Mammary epithelial cell (primary cell): ENCODE measurements around the gene SMS.
"Not testable (repeated sequence)": the region's sequence is repeated elsewhere in the genome, so short reads cannot be mapped to it uniquely, and the experiment has no call there.

Experiments
- CTCF ChIP-seq, 2 donors: IDR thresholded peaks in 1 of 2; conservative IDR thresholded peaks in 1 of 2; 2 replicates each; pipeline ENCODE4 v1.5.1; 2011 to 2012; ENCODE audit warnings: inconsistent platforms in 2 of 2, low read length in 2 of 2, mild to moderate bottlenecking in 2 of 2, control low read depth in 1 of 2, low read depth in 1 of 2; ENCODE audit not compliant: insufficient read depth in 1 of 2; ENCODE audit errors: extremely low read depth in 1 of 2
- EZH2 ChIP-seq: IDR thresholded peaks from 2 replicates; pipeline ENCODE4 v1.6.1; 2012; ENCODE audit warnings: low read length, inconsistent platforms, borderline replicate concordance

- TF ChIP-seq EZH2; CTCF (conservative IDR thresholded peaks at IDR 0.05 in 1 of 2, IDR thresholded peaks at IDR 0.05 in 1 of 2; ENCODE audit: extremely low read depth in 1 of 2, insufficient read depth in 1 of 2, low read depth in 1 of 2, low read length in 2 of 2): not testable (repeated sequence)
These were observed 12.8 kb downstream of the SMS start for GRCh38 chrX:21953195-21953830.
